Stimulated activated naive CD4-positive, alpha-beta T cell (primary cell): ENCODE results near the gene SBF2.

Source experiments
- DNase-seq, 6 experiments: peaks; one replicate each; lab custom pipeline; 2025; lab: John Stamatoyannopoulos, UW

The SBF2 gene

GRCh38 chr11:9773524-9773923 is 520.5 kb downstream of the SBF2 start:
- no peak for DNase-seq

DNA sequence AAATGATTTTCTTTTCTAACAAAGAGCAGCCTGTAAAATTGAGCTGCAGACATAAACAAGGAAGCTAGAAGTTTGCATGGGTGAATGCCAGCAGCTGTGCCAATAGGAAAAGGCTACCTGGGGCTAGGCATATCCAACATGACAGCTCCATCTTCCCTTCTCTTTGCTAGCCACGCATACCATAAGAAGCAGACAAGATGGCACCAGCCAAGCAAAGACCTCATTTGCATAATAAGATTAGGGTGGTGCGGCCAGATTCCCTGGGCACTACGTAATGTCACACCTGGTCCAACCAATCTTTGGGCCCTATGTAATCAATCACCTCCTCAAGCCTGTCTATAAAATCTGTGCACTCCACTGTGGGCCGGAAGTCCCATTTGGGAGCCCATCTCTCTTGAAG is 521.8 kb downstream of the SBF2 start:
- DNase-seq, result no peak

GRCh38 chr11:9771071-9771511 is 522.9 kb downstream of the SBF2 start:
- DNase-seq, result no peak

DNA sequence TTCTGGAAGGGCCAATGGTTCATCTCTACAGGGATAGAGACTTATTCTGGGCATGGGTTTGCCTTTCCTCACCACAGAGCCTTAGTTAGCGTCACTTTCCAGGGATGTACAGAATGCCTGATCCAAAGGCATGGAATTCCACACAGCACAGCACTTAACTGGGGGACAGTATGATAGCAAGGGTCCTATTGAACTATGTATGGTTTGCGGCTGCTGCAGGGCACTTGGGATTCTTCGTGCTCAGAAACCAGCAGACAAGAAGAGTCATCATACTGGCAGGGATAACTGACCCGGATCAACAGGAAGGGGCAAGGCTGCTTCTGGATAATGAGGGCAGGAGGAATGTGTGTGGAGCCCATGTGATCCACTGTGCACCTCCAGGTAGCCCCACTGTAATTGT is 524.4 kb downstream of the SBF2 start:
- DNase-seq, result no peak

GRCh38 chr11:9765320-9766101 is 528.5 kb downstream of the SBF2 start:
- DNase-seq, result no peak

- DNase-seq, result no peak
Measured at GRCh38 chr11:9763301-9763700, 530.7 kb downstream of the SBF2 start.

DNA sequence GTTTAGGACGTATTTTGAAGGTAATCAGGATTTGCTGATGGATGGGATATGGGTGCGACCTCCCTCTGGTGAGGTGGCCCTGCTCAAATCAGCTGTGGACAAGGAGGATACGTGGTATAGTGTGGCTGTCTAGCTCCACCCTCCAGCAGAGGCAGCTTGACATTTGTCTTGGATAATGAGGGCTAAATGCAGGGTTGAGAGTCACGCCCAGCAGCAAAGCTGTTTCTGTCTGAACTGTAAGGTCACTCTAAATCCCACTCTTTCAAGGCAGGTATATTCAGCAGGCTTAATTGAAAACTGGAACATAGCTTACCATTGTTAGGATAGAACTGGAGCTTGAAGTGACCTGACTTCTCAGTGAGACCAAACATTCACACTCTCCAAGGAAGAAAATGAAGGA is 531.5 kb downstream of the SBF2 start:
- DNase-seq, result no peak

- no peak for DNase-seq
Measured at GRCh38 chr11:9761441-9761945, 532.5 kb downstream of the SBF2 start.

- no peak for DNase-seq
Measured at GRCh38 chr11:9760193-9760575, 533.8 kb downstream of the SBF2 start.

- DNase-seq, result peak in 2 of 6 experiments; percentile 17 to 43
Measured at GRCh38 chr11:9759519-9760192, 534.4 kb downstream of the SBF2 start.

- peak in 4 of 6 experiments; percentile 23 to 51 (median 45) for DNase-seq
Measured at GRCh38 chr11:9758637-9759518, 535.1 kb downstream of the SBF2 start.

DNA sequence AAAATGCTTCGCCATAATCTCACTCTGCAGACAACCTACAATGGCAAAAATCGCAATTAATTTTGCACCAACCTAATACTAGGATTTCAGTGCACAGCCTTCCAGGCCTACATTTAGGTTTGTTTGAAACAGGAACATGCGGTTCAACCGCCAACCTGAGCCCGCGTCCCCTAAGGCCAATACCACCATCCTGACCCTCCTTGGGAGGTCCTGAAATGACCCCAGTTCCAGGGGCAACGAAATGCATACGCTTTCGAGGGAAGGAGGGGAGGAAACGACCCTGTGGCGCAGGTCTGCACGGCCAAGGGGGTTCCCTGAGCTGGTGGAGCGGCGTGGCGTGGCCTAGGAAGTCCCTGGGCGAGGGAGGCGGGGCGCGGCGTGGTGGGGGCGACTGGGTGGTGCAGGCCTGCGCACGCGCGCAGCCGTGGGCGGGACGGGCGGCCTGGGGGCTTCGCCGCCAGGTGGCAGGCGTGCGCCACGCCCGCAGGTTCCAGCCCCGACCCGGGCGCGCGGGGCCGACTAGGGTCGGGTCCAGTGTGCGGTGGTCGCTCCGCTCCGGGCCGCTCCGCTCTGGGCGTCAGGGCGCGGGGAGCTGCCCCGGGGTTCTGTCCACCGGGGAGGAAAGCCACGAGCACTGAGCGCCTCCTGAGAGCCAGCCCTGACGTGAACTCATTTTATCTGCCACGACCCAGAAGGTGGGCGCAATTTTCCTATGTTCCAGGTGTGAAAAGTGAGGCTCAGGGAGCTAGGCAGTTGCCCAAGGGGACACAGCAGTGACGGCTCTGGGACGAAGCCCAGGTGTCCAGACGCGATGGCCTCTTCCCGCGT is 536.0 kb downstream of the SBF2 start:
- peak; percentile 77 to 91 (median 89) for DNase-seq

- no peak for DNase-seq
Measured at GRCh38 chr11:9756878-9757277, 537.1 kb downstream of the SBF2 start.

- no peak for DNase-seq
Measured at GRCh38 chr11:9756461-9756860, 537.6 kb downstream of the SBF2 start.

DNA sequence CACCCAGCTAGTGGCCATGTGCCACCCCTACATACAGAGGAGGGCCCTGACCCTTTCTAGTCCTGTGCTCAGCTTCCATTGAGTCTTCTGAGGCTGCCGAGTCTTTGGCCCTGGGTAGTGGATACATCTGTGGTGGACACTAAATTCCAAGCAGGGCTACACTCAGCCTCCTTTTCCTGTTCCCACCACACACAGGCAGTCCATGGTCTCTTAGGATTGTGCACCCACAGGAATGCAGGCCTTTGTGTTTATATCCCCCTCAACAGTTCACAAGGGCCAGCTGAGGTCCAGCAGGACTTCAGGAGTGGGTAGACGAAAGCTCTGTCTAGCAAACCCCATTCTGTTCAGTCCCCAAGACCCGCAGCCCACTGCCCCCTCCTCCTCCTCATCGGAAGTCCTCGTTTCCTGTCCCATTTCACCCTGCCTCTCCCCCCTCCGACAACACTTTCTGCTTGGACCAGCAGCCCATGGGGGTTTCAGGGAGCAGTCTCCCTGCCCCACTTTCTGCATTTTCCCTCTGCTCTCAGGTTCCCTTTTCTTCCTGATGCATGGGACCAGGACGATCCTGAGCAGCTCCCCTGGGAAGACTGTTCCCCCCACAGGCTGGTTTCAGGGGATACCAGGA is 538.3 kb downstream of the SBF2 start:
- DNase-seq, result no peak

- DNase-seq, result no peak
Measured at GRCh38 chr11:9754010-9754471, 540.0 kb downstream of the SBF2 start.

- no peak for DNase-seq
Measured at GRCh38 chr11:9753021-9753420, 541.0 kb downstream of the SBF2 start.

GRCh38 chr11:9752091-9752490 is 541.9 kb downstream of the SBF2 start:
- DNase-seq, result no peak

DNA sequence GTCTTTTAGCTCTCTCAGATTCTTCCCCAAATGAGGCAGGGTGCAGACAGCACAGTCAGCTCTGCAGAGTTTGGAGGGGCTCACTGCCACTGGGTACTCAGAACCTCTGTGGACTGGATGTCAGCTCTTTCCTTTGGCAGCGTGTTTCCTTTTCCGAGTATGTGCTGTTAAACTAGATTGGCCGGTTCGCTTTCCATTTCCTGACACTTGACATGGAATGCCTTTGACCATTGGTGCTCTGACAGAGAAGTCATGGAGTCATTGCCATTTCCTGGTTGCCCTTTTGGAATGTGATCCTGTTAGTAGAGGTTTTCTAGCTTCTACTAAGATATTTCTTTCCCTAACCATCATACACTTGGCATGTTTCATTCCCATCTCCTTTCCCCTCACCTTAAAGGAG is 543.5 kb downstream of the SBF2 start:
- DNase-seq, result no peak

- DNase-seq, result peak in 5 of 6 experiments; percentile 9 to 61 (median 25)
Measured at GRCh38 chr11:9748361-9748970, 545.6 kb downstream of the SBF2 start.
